ENCODE measurements around the gene HSPA12A.

DNA sequence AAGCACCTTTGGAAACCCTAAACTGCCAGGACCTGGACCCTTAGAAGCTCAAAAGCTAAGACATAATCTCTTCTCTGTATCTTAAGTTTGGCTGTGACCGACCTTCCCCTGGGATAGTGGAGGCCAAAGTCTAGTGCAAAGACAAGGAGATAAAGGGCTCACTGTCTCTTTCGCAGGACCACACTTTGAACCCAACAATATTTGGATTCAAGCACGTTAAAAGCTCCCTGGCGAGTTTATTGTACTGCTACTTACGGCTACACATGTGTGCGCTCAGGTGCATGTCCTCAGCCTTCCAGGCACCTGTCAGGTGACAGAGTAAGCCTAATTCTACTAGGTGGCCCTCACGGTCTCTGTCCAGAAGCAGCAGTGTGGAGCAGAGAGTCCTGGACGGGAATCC is 65.7 kb downstream of the HSPA12A start:
- TF ChIP-seq, protein P1, sequence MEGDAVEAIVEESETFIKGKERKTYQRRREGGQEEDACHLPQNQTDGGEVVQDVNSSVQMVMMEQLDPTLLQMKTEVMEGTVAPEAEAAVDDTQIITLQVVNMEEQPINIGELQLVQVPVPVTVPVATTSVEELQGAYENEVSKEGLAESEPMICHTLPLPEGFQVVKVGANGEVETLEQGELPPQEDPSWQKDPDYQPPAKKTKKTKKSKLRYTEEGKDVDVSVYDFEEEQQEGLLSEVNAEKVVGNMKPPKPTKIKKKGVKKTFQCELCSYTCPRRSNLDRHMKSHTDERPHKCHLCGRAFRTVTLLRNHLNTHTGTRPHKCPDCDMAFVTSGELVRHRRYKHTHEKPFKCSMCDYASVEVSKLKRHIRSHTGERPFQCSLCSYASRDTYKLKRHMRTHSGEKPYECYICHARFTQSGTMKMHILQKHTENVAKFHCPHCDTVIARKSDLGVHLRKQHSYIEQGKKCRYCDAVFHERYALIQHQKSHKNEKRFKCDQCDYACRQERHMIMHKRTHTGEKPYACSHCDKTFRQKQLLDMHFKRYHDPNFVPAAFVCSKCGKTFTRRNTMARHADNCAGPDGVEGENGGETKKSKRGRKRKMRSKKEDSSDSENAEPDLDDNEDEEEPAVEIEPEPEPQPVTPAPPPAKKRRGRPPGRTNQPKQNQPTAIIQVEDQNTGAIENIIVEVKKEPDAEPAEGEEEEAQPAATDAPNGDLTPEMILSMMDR (IDR thresholded peaks at IDR 0.05), result no peak
- TF ChIP-seq POLR2A (IDR thresholded peaks at IDR 0.05; ENCODE audit: low read depth), result no peak
- TF ChIP-seq EP300 (IDR thresholded peaks at IDR 0.05), result no peak

Measured in esophagus muscularis mucosa (tissue), 4 donors.